NCI-H1694 (cell line): ENCODE results near the gene PRKX.
"Not testable (repeated sequence)": the region's sequence is repeated elsewhere in the genome, so short reads cannot be mapped to it uniquely, and the experiment has no call there.

Source experiments
- DNase-seq: peaks from one replicate; lab custom pipeline; 2025; lab: John Stamatoyannopoulos, UW

PRKX gene

GRCh38 chrX:3577551-3577950, 135.9 kb downstream of the PRKX start:
- peak; percentile 20 for DNase-seq

- peak; percentile 58 for DNase-seq
Measured at GRCh38 chrX:3576886-3577501, 136.5 kb downstream of the PRKX start.

GRCh38 chrX:3567686-3568085, 145.8 kb downstream of the PRKX start:
- DNase-seq = no peak

GRCh38 chrX:3563451-3563850, 150.0 kb downstream of the PRKX start:
- no peak for DNase-seq

GRCh38 chrX:3560010-3560409, 153.4 kb downstream of the PRKX start:
- DNase-seq = not testable (repeated sequence)
